Lower lobe of right lung (tissue), 2 donors: ENCODE results near the gene RAC3. TPM values are rescaled to one million over a fixed set of nuclear protein-coding genes. Genes with fewer than 3 reads are reported as not detected.

Experiments used
- ATAC-seq, 2 donors: fragments of 200-7000 bp; cut with Tn5 transposase; one replicate each; pipeline ENCODE4 v1.9.1; 2020 to 2022; ENCODE audit warnings: mild to moderate bottlenecking in 2 of 2, moderate library complexity in 2 of 2
- DNase-seq: peaks from one replicate; pipeline ENCODE4 v3.0.0-alpha.2; 2020
- H3K27ac ChIP-seq: fragments of 200-600 bp; one replicate; pipeline ENCODE4 v1.8.0; 2022
- H3K27me3 ChIP-seq: fragments of 200-600 bp; one replicate; pipeline ENCODE4 v1.8.0; 2022; ENCODE audit warnings: low read depth
- H3K36me3 ChIP-seq: fragments of 200-600 bp; one replicate; pipeline ENCODE4 v1.8.0; 2022; ENCODE audit warnings: mild to moderate bottlenecking
- H3K4me1 ChIP-seq: fragments of 200-600 bp; one replicate; pipeline ENCODE4 v1.8.0; 2022
- H3K4me3 ChIP-seq: fragments of 200-600 bp; one replicate; pipeline ENCODE4 v1.8.0; 2022; ENCODE audit warnings: mild to moderate bottlenecking
- H3K9me3 ChIP-seq: fragments of 200-600 bp; one replicate; pipeline ENCODE4 v1.8.0; 2022
- CTCF ChIP-seq: fragments of 200-600 bp; IDR thresholded peaks from one replicate; pipeline ENCODE4 v1.8.0; 2022; ENCODE audit warnings: antibody characterized with exemption, mild to moderate bottlenecking
- intact Hi-C: fragments of 100-400 bp; cut with DNase I; formaldehyde crosslinking; loops from one replicate; pipeline ENCODE4 v1.11.0; 2022
- total RNA-seq: library from RNA; stranded (reverse); fragmentation: NEBNext Ultra II Directional; extraction: Animal tissue kit (Norgen Biotek cat#: 25700); gene quantifications from one replicate; pipeline ENCODE4 v1.2.1, GENCODE V29; 2021
- donor health status: DM: no; HTN: yes; CAD: no; lungs with severe emphysema.

RAC3 gene
- total RNA-seq, 1 donor from 2014 or later: 2.8 TPM

DNA sequence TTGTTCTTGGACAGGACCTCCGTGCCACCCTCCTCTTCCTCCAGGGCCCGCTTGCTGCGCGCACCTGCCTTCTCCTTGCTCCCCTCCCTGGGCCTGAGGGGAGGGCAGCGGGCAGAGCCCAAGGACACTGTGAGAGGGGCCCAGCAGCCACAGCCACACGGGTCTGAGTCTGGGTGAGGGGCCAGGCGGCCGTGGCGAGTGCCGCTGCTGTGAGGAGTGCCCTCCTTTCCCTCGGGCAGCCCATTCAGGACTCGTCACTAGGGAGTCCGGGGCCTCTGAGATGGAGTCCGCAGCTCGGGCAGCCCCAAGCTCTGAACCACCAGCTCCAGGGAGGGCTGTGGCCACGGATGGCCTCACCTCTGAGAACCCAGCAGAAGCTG lies 28.5 kb downstream of the RAC3 start:
- ATAC-seq (no peak), DNase-seq (no peak)
- TF ChIP-seq CTCF: no peak
- Histone ChIP-seq H3K27me3 (no peaks in the 10 kb centered on the region), H3K9me3 (no peaks in the 10 kb centered on the region), H3K36me3 (peaks cover 87% of the 10 kb centered on the region), H3K27ac (no peak overlapping the region), H3K4me1 (peaks cover 17% of the 10 kb centered on the region), H3K4me3 (no peak overlapping the region)
- intact Hi-C loops: no loop called here

- H3K4me3 ChIP-seq: no peak overlapping the region
- no peaks in the 10 kb centered on the region for H3K9me3 ChIP-seq
- H3K27ac ChIP-seq: no peak overlapping the region
- no peaks in the 10 kb centered on the region for H3K27me3 ChIP-seq
- DNase-seq: no peak
- H3K4me1 ChIP-seq: peaks cover 18% of the 10 kb centered on the region
- no peak for TF ChIP-seq CTCF
- ATAC-seq: no peak
- H3K36me3 ChIP-seq: peaks cover 81% of the 10 kb centered on the region
- intact Hi-C loops: no loop called here
Measured at GRCh38 chr17:82060614-82061013, 29.1 kb downstream of the RAC3 start.

DNA sequence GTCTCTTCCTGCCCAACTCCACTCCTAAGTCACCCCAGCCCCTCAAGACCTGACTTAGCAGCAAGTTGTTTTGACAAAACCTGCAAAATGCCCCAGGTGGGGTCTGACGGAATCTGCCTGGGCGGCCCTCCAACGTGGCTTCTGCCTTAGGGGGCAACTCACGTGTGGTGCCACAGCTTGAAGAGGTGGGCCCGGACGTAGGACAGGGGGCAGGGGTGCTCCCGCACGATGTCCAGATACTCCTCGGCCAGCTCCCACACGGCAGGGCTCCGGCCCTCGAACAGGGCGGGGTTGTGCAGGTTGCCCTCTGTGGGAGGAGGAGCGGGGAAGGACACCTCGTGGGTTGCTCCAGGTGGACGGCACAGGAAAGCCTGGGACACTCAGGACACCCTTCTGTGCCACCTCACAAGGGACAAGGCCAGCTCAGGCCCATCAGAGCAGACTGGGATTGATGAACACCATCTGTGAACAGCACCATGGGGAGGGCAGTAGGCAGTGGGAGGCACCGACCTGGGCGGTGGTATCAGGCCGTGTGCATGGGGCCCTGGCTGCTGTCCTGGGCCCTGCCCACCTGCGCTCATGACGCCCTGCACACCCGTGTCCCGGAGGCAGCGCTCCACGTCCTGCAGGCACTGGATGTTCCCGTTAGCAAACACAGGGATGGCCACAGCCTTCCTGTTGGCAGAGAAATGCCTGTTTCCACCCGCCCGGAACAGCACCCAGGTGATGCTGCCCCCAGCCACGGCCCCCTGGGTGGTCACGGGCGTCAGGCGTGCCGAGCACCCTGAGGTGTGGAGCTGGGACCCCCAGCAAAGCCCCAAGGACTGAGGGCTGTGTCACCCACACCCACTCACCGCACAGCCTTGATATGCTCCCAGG lies 29.8 kb downstream of the RAC3 start:
- Histone ChIP-seq H3K4me3 (no peak overlapping the region), H3K9me3 (no peaks in the 10 kb centered on the region), H3K4me1 (peaks cover 23% of the 10 kb centered on the region), H3K36me3 (peaks cover 74% of the 10 kb centered on the region), H3K27ac (no peak overlapping the region), H3K27me3 (no peaks in the 10 kb centered on the region)
- no peak for TF ChIP-seq CTCF
- ATAC-seq: no peak
- intact Hi-C loops: no loop called here
- DNase-seq: no peak

DNA sequence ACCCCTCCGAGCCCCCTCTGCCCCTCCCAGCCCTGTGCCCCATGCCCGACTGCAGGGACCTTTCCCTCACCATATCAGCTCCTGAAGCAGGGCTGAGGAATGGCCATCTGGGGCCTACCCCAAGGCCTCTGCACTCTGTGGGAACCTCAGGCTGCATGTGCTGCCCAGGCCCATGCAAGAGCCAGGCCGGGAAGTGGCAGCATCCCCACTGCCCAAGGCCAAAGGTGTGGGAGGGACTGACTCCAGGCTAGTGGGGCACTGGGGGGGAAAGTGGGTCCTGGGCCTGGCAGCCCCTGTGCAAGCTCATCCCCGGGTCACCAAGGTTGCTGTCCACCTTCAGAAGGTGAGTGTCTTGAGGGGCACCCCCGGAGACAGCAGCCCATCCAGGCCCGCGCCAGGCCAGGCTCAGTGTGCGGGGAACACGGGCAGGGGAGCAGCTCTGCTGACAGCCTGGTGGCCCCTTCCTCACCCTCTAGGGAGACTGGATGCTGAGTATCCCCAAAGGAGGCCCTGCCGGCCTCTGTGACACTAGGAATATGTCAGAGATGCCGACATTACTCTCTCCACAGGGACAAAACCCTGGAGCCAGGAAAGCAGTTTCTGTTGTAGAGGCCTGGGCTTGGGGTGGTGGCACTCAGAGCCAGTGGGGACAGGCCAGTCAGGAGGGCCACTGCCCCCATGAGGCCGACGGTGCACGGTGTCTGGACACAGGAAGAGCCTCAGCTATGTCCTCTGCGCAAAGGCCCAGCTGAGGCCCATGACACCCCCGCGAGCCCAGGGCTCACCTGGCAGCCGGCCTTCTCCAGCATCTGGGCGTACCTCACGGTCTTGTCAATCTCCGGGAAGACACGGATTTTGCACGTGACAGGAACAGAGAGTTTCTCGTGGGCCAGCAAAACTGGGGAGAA lies 30.9 kb downstream of the RAC3 start:
- Histone ChIP-seq H3K27ac (no peak overlapping the region), H3K27me3 (no peaks in the 10 kb centered on the region), H3K36me3 (peaks cover 64% of the 10 kb centered on the region), H3K9me3 (no peaks in the 10 kb centered on the region), H3K4me1 (peaks cover 26% of the 10 kb centered on the region), H3K4me3 (no peak overlapping the region)
- intact Hi-C loops: no loop called here
- ATAC-seq (no peak), DNase-seq (no peak)
- TF ChIP-seq CTCF: no peak

DNA sequence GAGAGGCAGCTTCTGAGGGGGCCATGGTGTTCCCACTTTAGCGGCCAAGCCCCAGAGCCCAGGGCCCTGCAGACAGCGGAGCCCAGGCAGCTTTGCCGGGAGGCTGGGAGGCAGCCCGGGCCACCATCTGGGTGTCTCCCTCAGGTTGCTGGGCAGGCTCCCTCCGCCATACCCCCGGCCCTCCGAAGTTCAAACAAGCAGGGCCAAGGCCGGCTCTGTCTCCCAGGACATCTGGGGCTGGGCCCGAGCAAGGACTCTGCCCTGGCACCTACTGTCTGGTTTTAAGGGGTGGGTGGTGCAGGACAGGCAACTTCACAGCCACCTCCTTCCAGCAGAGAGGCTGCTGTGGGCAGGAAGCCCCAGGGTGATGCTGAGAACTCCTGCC lies 31.5 kb downstream of the RAC3 start:
- Histone ChIP-seq H3K4me1 (peaks cover 26% of the 10 kb centered on the region), H3K9me3 (no peaks in the 10 kb centered on the region), H3K4me3 (no peak overlapping the region), H3K36me3 (peaks cover 57% of the 10 kb centered on the region), H3K27ac (no peak overlapping the region), H3K27me3 (no peaks in the 10 kb centered on the region)
- no peak for TF ChIP-seq CTCF
- DNase-seq (no peak), ATAC-seq (no peak)
- intact Hi-C loops: no loop called here
